Measurements from ENCODE around the gene MYO10. TPM values are rescaled to one million over a fixed set of nuclear protein-coding genes. Genes with fewer than 3 reads are reported as not detected.
"Not testable (repeated sequence)": the region's sequence is repeated elsewhere in the genome, so short reads cannot be mapped to it uniquely, and the experiment has no call there.

The MYO10 gene
- total RNA-seq, 4 donors from 2014 or later = 5.6 to 11.0 (median 6.4) TPM

GRCh38 chr5:16740066-16740810, 195.8 kb downstream of the MYO10 start:
- peaks cover 7% of the 10 kb centered on the region for H3K27me3 ChIP-seq
- H3K4me3 ChIP-seq = peak overlapping the region in 1 of 2 donors; percentile 19
- ATAC-seq = no peak
- WGBS, 2 donors (ENCODE audit: low coverage in 1 of 2) = 28 to 51% methylated on average over 2 to 16 of the region's 17 CpGs
- no peaks in the 10 kb centered on the region for H3K36me3 ChIP-seq
- peaks cover 0 to 17% (median 0%) of the 10 kb centered on the region in 3 donors for H3K4me1 ChIP-seq
- no peaks in the 10 kb centered on the region for H3K9me3 ChIP-seq
- TF ChIP-seq POLR2AphosphoS5 (IDR thresholded peaks at IDR 0.05) (no peak), POLR2A (IDR thresholded peaks at IDR 0.05) (no peak), EP300 (IDR thresholded peaks at IDR 0.05) (no peak), CTCF (IDR thresholded peaks at IDR 0.05) (no peak)
- H3K27ac ChIP-seq = peak overlapping the region in 1 of 4 donors; percentile 5

GRCh38 chr5:16738393-16738792, 197.7 kb downstream of the MYO10 start:
- not testable (repeated sequence) for H3K27me3 ChIP-seq, H3K27ac ChIP-seq, H3K4me3 ChIP-seq, H3K36me3 ChIP-seq, ATAC-seq, H3K9me3 ChIP-seq
- WGBS, 2 donors (ENCODE audit: low coverage in 1 of 2) = 91 to 100% methylated on average over 1 to 5 of the region's 5 CpGs
- H3K4me1 ChIP-seq = peaks cover 0 to 17% (median 0%) of the 10 kb centered on the region in 3 donors

GRCh38 chr5:16737620-16738364, 198.3 kb downstream of the MYO10 start:
- no peak overlapping the region for H3K27ac ChIP-seq
- H3K4me3 ChIP-seq = no peak overlapping the region
- H3K9me3 ChIP-seq = no peaks in the 10 kb centered on the region
- peaks cover 0 to 17% (median 0%) of the 10 kb centered on the region in 3 donors for H3K4me1 ChIP-seq
- ATAC-seq = no peak
- WGBS, 2 donors (ENCODE audit: low coverage in 1 of 2) = 76 to 82% methylated on average over 4 to 11 of the region's 11 CpGs
- no peak for TF ChIP-seq POLR2AphosphoS5 (IDR thresholded peaks at IDR 0.05)
- TF ChIP-seq CTCF (IDR thresholded peaks at IDR 0.05) = no peak
- no peak for TF ChIP-seq EP300 (IDR thresholded peaks at IDR 0.05)
- TF ChIP-seq POLR2A (IDR thresholded peaks at IDR 0.05) = no peak
- H3K36me3 ChIP-seq = no peaks in the 10 kb centered on the region
- peaks cover 7% of the 10 kb centered on the region for H3K27me3 ChIP-seq

GRCh38 chr5:16737209-16737608, 198.9 kb downstream of the MYO10 start:
- H3K27ac ChIP-seq = no peak overlapping the region
- TF ChIP-seq EP300 (IDR thresholded peaks at IDR 0.05) (no peak), CTCF (IDR thresholded peaks at IDR 0.05) (no peak), POLR2A (IDR thresholded peaks at IDR 0.05) (no peak), POLR2AphosphoS5 (IDR thresholded peaks at IDR 0.05) (no peak)
- H3K9me3 ChIP-seq = no peaks in the 10 kb centered on the region
- H3K4me1 ChIP-seq = peaks cover 0 to 17% (median 0%) of the 10 kb centered on the region in 3 donors
- WGBS, 2 donors (ENCODE audit: low coverage in 1 of 2) = 36 to 52% methylated on average over 2 to 3 of the region's 3 CpGs
- H3K4me3 ChIP-seq = no peak overlapping the region
- no peak for ATAC-seq
- H3K36me3 ChIP-seq = no peaks in the 10 kb centered on the region
- H3K27me3 ChIP-seq = peaks cover 7% of the 10 kb centered on the region

GRCh38 chr5:16736158-16736995, 199.7 kb downstream of the MYO10 start:
- H3K9me3 ChIP-seq = no peaks in the 10 kb centered on the region
- H3K27me3 ChIP-seq = peaks cover 7% of the 10 kb centered on the region
- no peaks in the 10 kb centered on the region for H3K36me3 ChIP-seq
- H3K4me1 ChIP-seq = peaks cover 0 to 17% (median 0%) of the 10 kb centered on the region in 3 donors
- no peak for TF ChIP-seq POLR2AphosphoS5 (IDR thresholded peaks at IDR 0.05)
- TF ChIP-seq POLR2A (IDR thresholded peaks at IDR 0.05) = no peak
- TF ChIP-seq EP300 (IDR thresholded peaks at IDR 0.05) = no peak
- no peak for TF ChIP-seq CTCF (IDR thresholded peaks at IDR 0.05)
- WGBS, 2 donors (ENCODE audit: low coverage in 1 of 2) = 44 to 73% methylated on average over 6 to 14 of the region's 14 CpGs
- no peak for ATAC-seq
- no peak overlapping the region for H3K27ac ChIP-seq
- H3K4me3 ChIP-seq = no peak overlapping the region
